ENCODE measurements around the gene GALNT10. TPM values are rescaled to one million over a fixed set of nuclear protein-coding genes. Genes with fewer than 3 reads are reported as not detected.

The GALNT10 gene
- polyA plus RNA-seq, 1 experiment = 203 TPM

DNA sequence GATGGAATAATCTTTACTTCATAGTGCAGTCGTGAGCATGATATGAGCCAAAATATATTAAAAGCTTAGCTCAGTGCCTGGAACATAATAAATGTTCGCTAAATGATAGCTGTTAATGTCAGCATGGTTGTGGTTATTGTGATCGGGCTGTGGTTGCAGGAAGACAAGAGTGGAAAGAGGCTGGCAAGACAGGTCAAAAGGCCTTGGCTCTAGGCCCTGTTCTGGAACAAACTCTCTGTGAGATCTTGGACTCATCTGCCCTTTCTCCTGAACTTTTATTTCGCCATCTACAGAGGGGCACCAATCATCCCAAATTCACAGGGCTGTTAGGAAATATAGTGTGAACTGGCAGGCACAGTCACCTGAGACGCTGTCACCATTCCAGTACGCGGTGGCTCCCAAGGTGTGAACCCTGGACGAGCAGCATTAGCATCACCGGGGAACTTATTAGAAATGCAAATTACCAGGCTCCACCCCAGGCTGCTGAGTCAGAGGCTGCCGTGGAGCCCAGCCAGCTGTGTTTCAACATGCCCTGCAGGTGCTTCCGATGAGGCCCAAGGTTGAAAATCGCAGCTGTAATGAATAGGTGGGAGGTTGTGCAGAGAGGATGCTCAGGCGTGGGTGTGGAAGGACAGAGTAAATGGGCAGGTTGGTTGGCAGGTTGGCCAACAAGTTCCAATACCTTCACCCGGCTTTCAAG lies 205.0 kb downstream of the GALNT10 start:
- TF ChIP-seq, protein P1, sequence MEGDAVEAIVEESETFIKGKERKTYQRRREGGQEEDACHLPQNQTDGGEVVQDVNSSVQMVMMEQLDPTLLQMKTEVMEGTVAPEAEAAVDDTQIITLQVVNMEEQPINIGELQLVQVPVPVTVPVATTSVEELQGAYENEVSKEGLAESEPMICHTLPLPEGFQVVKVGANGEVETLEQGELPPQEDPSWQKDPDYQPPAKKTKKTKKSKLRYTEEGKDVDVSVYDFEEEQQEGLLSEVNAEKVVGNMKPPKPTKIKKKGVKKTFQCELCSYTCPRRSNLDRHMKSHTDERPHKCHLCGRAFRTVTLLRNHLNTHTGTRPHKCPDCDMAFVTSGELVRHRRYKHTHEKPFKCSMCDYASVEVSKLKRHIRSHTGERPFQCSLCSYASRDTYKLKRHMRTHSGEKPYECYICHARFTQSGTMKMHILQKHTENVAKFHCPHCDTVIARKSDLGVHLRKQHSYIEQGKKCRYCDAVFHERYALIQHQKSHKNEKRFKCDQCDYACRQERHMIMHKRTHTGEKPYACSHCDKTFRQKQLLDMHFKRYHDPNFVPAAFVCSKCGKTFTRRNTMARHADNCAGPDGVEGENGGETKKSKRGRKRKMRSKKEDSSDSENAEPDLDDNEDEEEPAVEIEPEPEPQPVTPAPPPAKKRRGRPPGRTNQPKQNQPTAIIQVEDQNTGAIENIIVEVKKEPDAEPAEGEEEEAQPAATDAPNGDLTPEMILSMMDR (IDR thresholded peaks at IDR 0.05; ENCODE audit: insufficient read depth, low read depth, low read length) = no peak
- no peak for DNase-seq (ENCODE audit: low read depth)
- Histone ChIP-seq H3K36me3 (ENCODE audit: control insufficient read depth, insufficient read depth, low read length) (peaks cover 14% of the 10 kb centered on the region; the same call in 1 of the 2 replicates), H3K4me3 (ENCODE audit: low read depth, low read length) (no peak overlapping the region), H3K27me3 (ENCODE audit: control insufficient read depth, insufficient read depth, low read length) (no peaks in the 10 kb centered on the region)
- ChIA-PET POLR2A (no interaction called here), CTCF (no interaction called here)

DNA sequence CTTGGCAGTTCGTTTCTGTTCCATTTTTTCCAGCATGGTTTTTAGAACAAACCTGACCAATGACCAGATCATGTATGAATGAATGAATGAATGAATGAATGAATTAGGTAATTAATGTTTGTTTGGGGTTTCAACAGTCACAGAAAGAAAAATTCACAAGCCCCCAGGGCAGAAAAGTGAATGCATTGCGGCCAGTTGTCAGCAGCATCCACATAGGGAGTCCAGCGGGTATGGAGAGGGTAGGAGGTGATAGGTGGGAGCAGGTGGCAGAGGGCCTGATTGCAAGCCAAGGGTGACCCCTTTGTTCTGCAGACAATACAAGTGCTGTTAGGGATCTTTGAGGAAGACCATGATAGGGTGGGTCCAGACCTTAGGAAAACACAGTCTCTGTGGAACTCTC lies 205.6 kb downstream of the GALNT10 start:
- H3K27me3 ChIP-seq (ENCODE audit: control insufficient read depth, insufficient read depth, low read length) = no peaks in the 10 kb centered on the region
- H3K4me3 ChIP-seq (ENCODE audit: low read depth, low read length) = no peak overlapping the region
- H3K36me3 ChIP-seq (ENCODE audit: control insufficient read depth, insufficient read depth, low read length) = peaks cover 12% of the 10 kb centered on the region; the same call in 1 of the 2 replicates
- TF ChIP-seq, protein P1 (IDR thresholded peaks at IDR 0.05; ENCODE audit: insufficient read depth, low read depth, low read length) = no peak
- DNase-seq (ENCODE audit: low read depth) = no peak
- ChIA-PET CTCF (no interaction called here), POLR2A (no interaction called here)

GRCh38 chr5:154397652-154398406 lies 207.3 kb downstream of the GALNT10 start:
- no peak for DNase-seq (ENCODE audit: low read depth)

DNA sequence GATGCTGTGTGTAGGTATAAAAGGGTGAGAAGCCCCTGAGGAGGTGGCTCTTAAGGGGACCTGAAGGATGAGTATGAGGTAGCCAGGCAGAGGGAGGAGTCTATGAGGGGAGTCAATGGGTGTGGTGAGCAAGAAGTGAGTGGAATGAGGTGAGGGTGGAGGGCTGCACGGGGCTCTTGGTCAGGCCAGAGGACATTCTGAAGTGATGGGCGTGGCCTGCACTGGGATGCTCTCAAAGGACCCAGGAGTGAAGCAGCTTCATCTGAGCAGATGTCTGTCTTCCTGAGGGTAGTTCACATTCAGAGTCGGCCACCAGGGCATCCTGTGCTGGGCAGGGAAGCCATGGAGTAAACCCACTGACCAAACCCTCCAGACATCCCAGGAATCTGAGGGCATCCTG lies 210.1 kb downstream of the GALNT10 start:
- Histone ChIP-seq H3K4me3 (ENCODE audit: low read depth, low read length) (no peak overlapping the region), H3K27me3 (ENCODE audit: control insufficient read depth, insufficient read depth, low read length) (no peaks in the 10 kb centered on the region), H3K36me3 (ENCODE audit: control insufficient read depth, insufficient read depth, low read length) (peaks cover 5% of the 10 kb centered on the region; the same call in 1 of the 2 replicates)
- TF ChIP-seq, protein P1 (IDR thresholded peaks at IDR 0.05; ENCODE audit: insufficient read depth, low read depth, low read length) = no peak
- POLR2A ChIA-PET = interaction anchor here (0.7 kb wide), 1 partner anchor 149 kb away, joined by 3 read pairs; no protein-coding TSS in a partner anchor
- no peak for DNase-seq (ENCODE audit: low read depth)
- CTCF ChIA-PET = interaction anchor here (1.6 to 1.7 kb wide), 2 partner anchors 221 to 328 kb away, joined by 5 to 6 read pairs; no protein-coding TSS in a partner anchor

More at GRCh38 chr5:154397652-154398406, 207.3 kb downstream of the GALNT10 start:
- TF ChIP-seq, protein P1 (IDR thresholded peaks at IDR 0.05; ENCODE audit: insufficient read depth, low read depth, low read length) = no peak
- CTCF ChIA-PET = interaction anchor here (1.2 kb wide), 1 partner anchor 23 kb away, joined by 4 read pairs; no protein-coding TSS in a partner anchor
- Histone ChIP-seq H3K4me3 (ENCODE audit: low read depth, low read length) (no peak overlapping the region), H3K27me3 (ENCODE audit: control insufficient read depth, insufficient read depth, low read length) (no peaks in the 10 kb centered on the region), H3K36me3 (ENCODE audit: control insufficient read depth, insufficient read depth, low read length) (peaks cover 5% of the 10 kb centered on the region; the same call in 1 of the 2 replicates)
- POLR2A ChIA-PET = no interaction called here

DNA sequence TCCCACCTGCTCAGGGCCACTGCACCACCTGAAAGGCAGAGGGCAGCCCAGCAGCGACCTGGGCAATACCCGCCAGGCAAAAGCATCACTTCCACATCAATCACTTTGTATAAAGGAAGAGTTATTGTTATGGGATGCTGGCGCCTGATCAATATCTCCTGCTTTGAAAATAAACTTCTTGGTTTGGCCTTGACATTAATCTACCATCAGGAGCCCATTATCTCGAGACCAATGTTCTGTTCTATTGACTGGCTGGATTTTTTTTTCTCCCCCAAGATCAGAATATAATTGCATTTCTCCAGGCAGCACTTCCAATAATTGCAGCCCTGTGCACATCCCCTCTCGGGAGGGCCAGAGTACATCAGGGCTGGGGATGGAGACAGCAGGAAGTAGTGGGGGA lies 210.8 kb downstream of the GALNT10 start:
- TF ChIP-seq, protein P1 (IDR thresholded peaks at IDR 0.05; ENCODE audit: insufficient read depth, low read depth, low read length) = no peak
- CTCF ChIA-PET = interaction anchor here (1.6 to 1.7 kb wide), 2 partner anchors 221 to 329 kb away, joined by 5 to 6 read pairs; no protein-coding TSS in a partner anchor
- DNase-seq (ENCODE audit: low read depth) = no peak
- Histone ChIP-seq H3K4me3 (ENCODE audit: low read depth, low read length) (no peak overlapping the region), H3K27me3 (ENCODE audit: control insufficient read depth, insufficient read depth, low read length) (no peaks in the 10 kb centered on the region), H3K36me3 (ENCODE audit: control insufficient read depth, insufficient read depth, low read length) (peaks cover 5% of the 10 kb centered on the region; the same call in 1 of the 2 replicates)
- POLR2A ChIA-PET = interaction anchor here (0.7 kb wide), 1 partner anchor 148 kb away, joined by 3 read pairs; no protein-coding TSS in a partner anchor
